Body of pancreas (tissue), 4 donors: ENCODE measurements around the gene NRCAM.

Experiments used
- CTCF ChIP-seq, 7 experiments: fragments of 450-650 bp in 4 of 7; fragments of 200-600 bp in 3 of 7; sonication (generic) in 3 of 7; IDR thresholded peaks; one replicate each; pipeline ENCODE4 v1.5.1; 2016 to 2019; ENCODE audit warnings: antibody characterized with exemption in 7 of 7
- POLR2A ChIP-seq, 3 donors: fragments of 450-650 bp; IDR thresholded peaks; one replicate each; pipeline ENCODE4 v1.6.1; 2016; ENCODE audit warnings: antibody characterized with exemption in 3 of 3, mild to moderate bottlenecking in 2 of 3

- TF ChIP-seq CTCF (IDR thresholded peaks at IDR 0.05) (no peak), POLR2A (IDR thresholded peaks at IDR 0.05) (no peak)
Measured at GRCh38 chr7:108299251-108299973, 156.8 kb downstream of the NRCAM start.
